ENCODE data around the gene FTH1.

The FTH1 gene

DNA sequence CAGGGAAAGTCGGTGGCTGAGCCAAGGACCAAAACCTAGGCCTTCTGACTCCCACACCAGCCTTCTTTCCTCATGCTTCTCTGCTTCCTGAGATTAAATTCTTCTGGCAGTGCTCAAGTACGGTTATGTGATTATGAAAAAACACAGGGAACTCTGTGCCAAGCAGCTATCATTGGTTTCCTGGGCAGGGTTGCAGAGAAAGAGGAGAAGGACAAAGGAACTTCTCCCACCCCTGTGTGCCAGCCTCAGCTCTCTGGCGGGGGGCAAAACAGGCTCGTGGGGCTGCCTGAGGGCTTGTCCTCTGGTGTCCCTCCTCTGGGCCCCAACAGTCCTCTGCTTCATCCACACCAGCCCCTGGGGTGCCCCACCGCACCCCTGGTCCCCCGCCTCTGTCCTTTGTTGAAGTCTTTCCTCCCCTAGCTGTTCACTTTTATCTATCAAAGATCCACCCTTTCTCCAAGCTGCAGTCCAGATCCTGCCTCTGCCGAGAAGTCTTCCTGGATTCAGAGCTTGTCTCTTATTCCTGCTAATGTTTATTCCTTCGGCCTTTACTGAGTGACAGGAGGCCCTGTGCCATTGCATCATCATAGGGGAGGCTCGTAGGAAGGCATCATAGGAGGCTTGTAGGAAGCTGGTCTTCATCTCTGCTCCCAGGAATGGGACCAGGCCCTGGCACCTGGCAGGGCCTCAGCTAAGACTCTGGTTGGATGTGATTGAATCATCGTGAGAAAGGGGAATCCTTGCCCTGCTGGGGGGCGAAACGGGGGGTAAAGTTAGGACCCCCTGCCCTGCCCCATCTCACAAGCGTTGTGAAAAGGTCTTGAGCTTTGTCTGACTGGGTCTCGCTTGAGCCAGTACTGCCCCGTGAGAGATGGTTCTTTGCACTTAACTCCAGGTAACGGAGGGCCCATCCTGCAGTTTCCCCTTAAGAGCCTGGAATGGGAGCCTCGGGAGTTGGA, 11.5 kb upstream of the FTH1 start:
- DNase-seq = peak; percentile 25 to 44 (median 41)

DNA sequence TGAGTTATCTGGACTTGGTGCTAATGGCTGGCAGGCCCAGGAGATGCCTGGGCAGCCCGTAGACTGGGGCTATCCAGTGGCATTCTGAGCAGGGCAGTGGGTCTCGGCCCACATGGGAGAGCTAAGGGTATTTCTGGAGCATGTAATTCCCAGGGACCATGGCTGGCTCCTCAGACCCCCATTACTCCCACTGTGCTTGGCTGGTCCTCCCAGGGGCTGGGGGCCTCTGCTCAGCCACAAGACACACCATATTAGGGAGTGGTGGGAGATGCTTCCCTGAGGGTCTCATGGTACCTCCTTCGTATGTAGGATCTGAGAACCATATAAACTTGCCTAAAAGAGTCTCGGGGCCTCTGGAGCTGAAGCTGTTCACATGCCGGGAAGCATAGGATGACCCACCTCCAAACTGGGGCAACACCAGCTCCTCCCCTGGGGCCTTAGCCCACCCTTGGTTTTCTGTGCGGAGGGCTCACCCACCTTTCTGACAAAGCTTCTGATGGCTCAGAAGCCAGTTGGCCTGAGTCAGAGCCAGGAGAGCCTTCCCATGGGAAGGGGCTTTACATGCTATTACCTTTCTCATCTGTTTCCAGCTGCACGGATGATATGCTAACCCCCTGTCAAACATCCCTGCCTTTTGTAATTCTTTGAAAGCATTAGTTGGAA, 9.5 kb upstream of the FTH1 start:
- DNase-seq = no peak

- DNase-seq = no peak
These were observed 9.0 kb upstream of the FTH1 start for GRCh38 chr11:61976420-61976800.

GRCh38 chr11:61975638-61976419, 8.4 kb upstream of the FTH1 start:
- peak in 2 of 3 donors; percentile 42 to 43 for DNase-seq

- no peak for DNase-seq
These were observed 7.6 kb upstream of the FTH1 start for GRCh38 chr11:61974766-61975631.

- DNase-seq = peak; percentile 49 to 59 (median 52)
These were observed 6.2 kb upstream of the FTH1 start for GRCh38 chr11:61973476-61974162.

GRCh38 chr11:61972672-61973475, 5.4 kb upstream of the FTH1 start:
- DNase-seq = peak; percentile 85 to 99 (median 97)

- DNase-seq = no peak
These were observed 4.8 kb upstream of the FTH1 start for GRCh38 chr11:61972112-61972671.

DNA sequence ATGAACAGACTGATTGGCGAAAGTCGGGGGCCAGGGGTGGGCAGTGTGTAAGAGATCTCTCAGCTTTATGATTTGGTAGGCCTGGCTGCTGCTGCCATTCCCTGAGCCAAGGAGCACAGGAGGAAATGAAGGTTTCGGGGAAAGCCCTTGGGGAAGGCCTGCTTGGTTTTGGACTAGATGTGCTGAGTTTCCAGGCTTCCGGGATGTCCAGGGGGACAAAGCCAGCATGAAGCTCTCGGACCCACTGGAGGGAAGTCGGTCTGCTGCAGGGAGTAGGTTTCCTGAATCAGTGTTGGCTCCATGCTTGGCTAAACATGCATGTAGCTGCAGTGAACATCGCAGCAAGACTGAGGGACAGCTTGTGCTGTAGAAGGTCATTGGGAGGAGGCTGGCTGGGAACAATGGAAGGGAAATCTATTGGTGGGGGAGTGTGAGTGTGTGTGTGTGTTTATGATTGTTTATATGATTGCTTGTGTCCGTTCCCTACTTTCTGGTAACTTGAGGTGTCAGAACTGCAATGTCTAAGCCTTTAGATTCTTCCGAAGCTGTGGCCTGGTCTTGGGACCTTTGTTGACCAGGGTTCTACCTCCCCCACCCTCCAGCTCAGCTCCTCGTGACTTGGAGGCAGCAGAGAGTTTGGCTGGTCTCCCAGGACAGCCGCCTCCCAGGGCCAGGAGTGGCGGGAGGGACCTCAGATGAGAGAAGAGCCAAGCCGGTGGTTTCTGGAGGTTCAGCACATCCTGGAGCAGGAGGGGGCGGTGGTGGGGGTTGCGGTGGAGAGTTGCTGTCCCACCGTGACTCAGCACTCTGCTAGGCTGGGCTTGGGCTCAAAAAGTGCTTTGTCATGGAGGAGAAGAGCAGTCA, 4.0 kb upstream of the FTH1 start:
- peak; percentile 98 to 99 (median 98) for DNase-seq

- DNase-seq = peak; percentile 71 to 96 (median 94)
These were observed 2.6 kb upstream of the FTH1 start for GRCh38 chr11:61969838-61970662.

GRCh38 chr11:61969391-61969758, 1.9 kb upstream of the FTH1 start:
- DNase-seq = no peak

- peak in 1 of 3 donors; percentile 20 for DNase-seq
These were observed 1.4 kb upstream of the FTH1 start for GRCh38 chr11:61968758-61969390.

- peak; percentile 75 to 84 (median 80) for DNase-seq
These were observed 707 bp upstream of the FTH1 start for GRCh38 chr11:61967924-61968757.

GRCh38 chr11:61966734-61967115, 709 bp downstream of the FTH1 start:
- DNase-seq = peak; percentile 24 to 36 (median 28)

- DNase-seq = peak; percentile 59 to 66 (median 59)
These were observed 2.7 kb downstream of the FTH1 start for GRCh38 chr11:61964666-61965271.

DNA sequence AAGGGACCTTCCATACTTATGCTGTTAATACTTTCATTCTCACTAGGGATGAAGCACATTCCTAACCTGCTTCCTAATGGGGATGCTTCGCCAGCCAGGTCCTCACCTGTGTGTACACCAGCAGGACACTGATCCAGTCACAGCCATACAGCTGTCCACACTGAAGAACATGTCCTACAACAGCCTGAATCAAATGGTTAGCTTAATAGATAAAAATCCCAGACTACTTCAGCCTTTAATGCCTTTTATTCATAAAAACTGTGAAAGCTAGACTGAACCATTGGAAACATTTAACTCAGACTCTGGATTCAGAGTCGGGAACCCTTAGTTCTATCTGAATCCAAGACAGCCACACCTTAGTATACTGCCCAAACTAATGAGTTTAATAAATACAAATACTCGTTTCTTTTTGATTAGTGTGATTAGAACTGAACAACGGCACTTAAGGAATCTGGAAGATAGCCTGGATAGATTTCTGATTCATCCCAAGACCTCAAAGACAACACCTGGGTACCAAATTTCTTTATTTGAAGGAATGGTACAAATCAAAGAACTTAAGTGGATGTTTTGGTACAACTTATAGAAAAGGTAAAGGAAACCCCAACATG, 3.3 kb downstream of the FTH1 start:
- peak in 1 of 3 donors; percentile 37 for DNase-seq

Measured in suppressor macrophage treated with lipopolysaccharide for 1 hour (primary cell).